Osteoblast (primary cell): ENCODE data around the gene ALG10B. TPM values are rescaled to one million over a fixed set of nuclear protein-coding genes. Genes with fewer than 3 reads are reported as not detected.
"Not testable (repeated sequence)": the region's sequence is repeated elsewhere in the genome, so short reads cannot be mapped to it uniquely, and the experiment has no call there.

Source experiments
- DNase-seq: peaks from one replicate; pipeline ENCODE4 v3.0.0; 2011; ENCODE audit warnings: low spot score, mixed read lengths; ENCODE audit not compliant: insufficient read length; ENCODE audit errors: missing footprints
- H2AFZ ChIP-seq: 2 replicates; pipeline ENCODE4 v1.6.0; 2011; ENCODE audit warnings: mild to moderate bottlenecking, low read length
- H3K27ac ChIP-seq: 2 replicates; pipeline ENCODE4 v1.5.1; 2011; ENCODE audit warnings: mild to moderate bottlenecking, low read depth, low read length, moderate library complexity
- H3K27me3 ChIP-seq: 2 replicates; pipeline ENCODE4 v1.6.0; 2012; ENCODE audit warnings: mild to moderate bottlenecking, control low read depth, inconsistent platforms, low read length, moderate library complexity; ENCODE audit not compliant: insufficient read depth
- H3K36me3 ChIP-seq: 2 replicates; pipeline ENCODE4 v1.5.1; 2011; ENCODE audit warnings: mild to moderate bottlenecking, low read length, control low read depth, moderate library complexity; ENCODE audit not compliant: insufficient read depth
- H3K4me1 ChIP-seq: 2 replicates; pipeline ENCODE4 v1.5.1; 2011; ENCODE audit warnings: mild to moderate bottlenecking, low read length, control low read depth, moderate library complexity; ENCODE audit not compliant: insufficient read depth
- H3K4me2 ChIP-seq: 2 replicates; pipeline ENCODE4 v1.6.0; 2011; ENCODE audit warnings: mild to moderate bottlenecking, low read length; ENCODE audit not compliant: insufficient read depth
- H3K4me3 ChIP-seq: fragments of 200-600 bp; sonication (generic); 3 replicates; pipeline ENCODE4 v1.5.1; 2012; ENCODE audit warnings: mild to moderate bottlenecking, low read length, inconsistent platforms; ENCODE audit not compliant: insufficient read depth
- H3K79me2 ChIP-seq: 2 replicates; pipeline ENCODE4 v1.6.0; 2012; ENCODE audit warnings: mild to moderate bottlenecking, low read length, control low read depth, inconsistent platforms; ENCODE audit not compliant: insufficient read depth
- H3K9me3 ChIP-seq: 2 replicates; pipeline ENCODE4 v1.5.1; 2011; ENCODE audit warnings: low read depth, low read length, control low read depth
- H4K20me1 ChIP-seq: 2 replicates; pipeline ENCODE4 v1.6.0; 2012; ENCODE audit warnings: mild to moderate bottlenecking, low read length, control low read depth; ENCODE audit not compliant: insufficient read depth
- total RNA-seq: library from RNA; depleted of rRNA; stranded (reverse); fragments of >200 nt; gene quantifications from 2 replicates; pipeline ENCODE4 v1.2.3, GENCODE V29; 2012
- TF ChIP-seq, protein P1 (sequence below): IDR thresholded peaks from 2 replicates; pipeline ENCODE4 v1.5.1; 2011; ENCODE audit warnings: mild to moderate bottlenecking, low read depth, low read length, moderate library complexity; ENCODE audit errors: extremely low read depth

The ALG10B gene
- total RNA-seq, 1 donor: 2.9 TPM

GRCh38 chr12:38332814-38333213 is 16.2 kb downstream of the ALG10B start:
- Histone ChIP-seq H2AFZ (no peak overlapping the region), H3K27ac (no peak overlapping the region), H3K27me3 (no peaks in the 10 kb centered on the region), H3K4me2 (no peak overlapping the region), H3K4me1 (no peaks in the 10 kb centered on the region), H3K9me3 (no peaks in the 10 kb centered on the region), H3K79me2 (no peaks in the 10 kb centered on the region), H3K36me3 (no peaks in the 10 kb centered on the region), H4K20me1 (no peaks in the 10 kb centered on the region), H3K4me3 (no peak overlapping the region)
- TF ChIP-seq, protein P1, sequence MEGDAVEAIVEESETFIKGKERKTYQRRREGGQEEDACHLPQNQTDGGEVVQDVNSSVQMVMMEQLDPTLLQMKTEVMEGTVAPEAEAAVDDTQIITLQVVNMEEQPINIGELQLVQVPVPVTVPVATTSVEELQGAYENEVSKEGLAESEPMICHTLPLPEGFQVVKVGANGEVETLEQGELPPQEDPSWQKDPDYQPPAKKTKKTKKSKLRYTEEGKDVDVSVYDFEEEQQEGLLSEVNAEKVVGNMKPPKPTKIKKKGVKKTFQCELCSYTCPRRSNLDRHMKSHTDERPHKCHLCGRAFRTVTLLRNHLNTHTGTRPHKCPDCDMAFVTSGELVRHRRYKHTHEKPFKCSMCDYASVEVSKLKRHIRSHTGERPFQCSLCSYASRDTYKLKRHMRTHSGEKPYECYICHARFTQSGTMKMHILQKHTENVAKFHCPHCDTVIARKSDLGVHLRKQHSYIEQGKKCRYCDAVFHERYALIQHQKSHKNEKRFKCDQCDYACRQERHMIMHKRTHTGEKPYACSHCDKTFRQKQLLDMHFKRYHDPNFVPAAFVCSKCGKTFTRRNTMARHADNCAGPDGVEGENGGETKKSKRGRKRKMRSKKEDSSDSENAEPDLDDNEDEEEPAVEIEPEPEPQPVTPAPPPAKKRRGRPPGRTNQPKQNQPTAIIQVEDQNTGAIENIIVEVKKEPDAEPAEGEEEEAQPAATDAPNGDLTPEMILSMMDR: no peak
- DNase-seq: no peak

DNA sequence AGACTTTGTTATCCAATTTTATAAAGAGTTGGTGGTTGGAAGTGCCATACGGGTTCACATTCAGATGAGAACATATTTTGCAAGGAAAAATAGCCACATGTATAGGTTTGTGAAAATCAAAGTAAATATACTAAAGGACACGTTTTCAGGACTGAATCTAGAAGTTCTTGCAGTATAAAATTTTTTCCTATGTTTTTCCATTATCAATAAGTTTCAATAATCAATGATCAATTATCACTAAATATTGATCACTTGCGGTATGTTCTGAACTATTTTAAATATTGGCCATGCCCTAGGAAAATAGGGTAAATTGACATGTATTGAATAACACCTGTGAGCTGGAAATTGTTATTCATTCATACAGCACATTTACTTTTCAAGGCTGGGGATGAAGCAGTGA is 25.9 kb downstream of the ALG10B start:
- no peak for DNase-seq
- Histone ChIP-seq H3K4me1 (no peaks in the 10 kb centered on the region), H3K27me3 (no peaks in the 10 kb centered on the region), H3K79me2 (no peaks in the 10 kb centered on the region), H2AFZ (no peak overlapping the region), H4K20me1 (no peaks in the 10 kb centered on the region), H3K4me2 (no peak overlapping the region), H3K36me3 (no peaks in the 10 kb centered on the region), H3K4me3 (no peak overlapping the region), H3K27ac (no peak overlapping the region), H3K9me3 (no peaks in the 10 kb centered on the region)
- TF ChIP-seq, protein P1: no peak

GRCh38 chr12:38343256-38343655 is 26.7 kb downstream of the ALG10B start:
- H4K20me1 ChIP-seq, H3K4me2 ChIP-seq, H3K27ac ChIP-seq, H3K36me3 ChIP-seq, H3K79me2 ChIP-seq, DNase-seq, H3K27me3 ChIP-seq, H2AFZ ChIP-seq, H3K9me3 ChIP-seq, H3K4me1 ChIP-seq, H3K4me3 ChIP-seq: not testable (repeated sequence)

- not testable (repeated sequence) for H3K4me1 ChIP-seq, H3K4me2 ChIP-seq, H3K9me3 ChIP-seq, H4K20me1 ChIP-seq, H3K4me3 ChIP-seq, H3K27ac ChIP-seq, H3K27me3 ChIP-seq, H2AFZ ChIP-seq, H3K79me2 ChIP-seq, DNase-seq, H3K36me3 ChIP-seq
Measured at GRCh38 chr12:38343916-38344315, 27.3 kb downstream of the ALG10B start.

GRCh38 chr12:38350342-38351174 is 34.0 kb downstream of the ALG10B start:
- Histone ChIP-seq H2AFZ (no peak overlapping the region), H3K4me3 (no peak overlapping the region), H3K4me2 (no peak overlapping the region), H3K27me3 (no peaks in the 10 kb centered on the region), H4K20me1 (no peaks in the 10 kb centered on the region), H3K9me3 (no peaks in the 10 kb centered on the region), H3K79me2 (no peaks in the 10 kb centered on the region), H3K27ac (no peak overlapping the region), H3K36me3 (no peaks in the 10 kb centered on the region), H3K4me1 (no peaks in the 10 kb centered on the region)
- no peak for DNase-seq
- TF ChIP-seq, protein P1: no peak

DNA sequence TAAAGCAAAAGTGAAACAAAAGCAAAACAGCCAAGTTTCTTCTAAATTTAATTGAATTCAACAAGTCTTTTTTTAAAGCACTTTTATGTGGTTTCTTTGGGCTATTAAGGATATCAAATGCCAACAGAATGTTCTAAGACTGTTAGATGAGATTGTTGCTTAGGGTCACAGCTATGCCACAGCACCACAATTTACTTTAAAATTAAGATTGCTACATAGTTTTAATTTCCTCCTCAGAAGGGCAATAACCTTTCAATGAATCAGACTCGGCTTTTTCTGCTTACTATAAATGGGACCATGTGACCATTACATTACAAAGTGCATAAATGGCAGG is 34.6 kb downstream of the ALG10B start:
- H3K27ac ChIP-seq, H3K79me2 ChIP-seq: not testable (repeated sequence)

More for the DNA sequence above, 34.6 kb downstream of the ALG10B start:
- not testable (repeated sequence) for H3K9me3 ChIP-seq, H3K27me3 ChIP-seq, H3K4me2 ChIP-seq, H3K4me1 ChIP-seq, H2AFZ ChIP-seq, DNase-seq, H4K20me1 ChIP-seq, H3K4me3 ChIP-seq, H3K36me3 ChIP-seq
